ENCODE results near the gene PITHD1.
A peak's percentile ranks its signal among the peaks of the same experiment; 100 is the strongest.
"Not testable (repeated sequence)": the region's sequence is repeated elsewhere in the genome, so short reads cannot be mapped to it uniquely, and the experiment has no call there.

PITHD1 gene

DNA sequence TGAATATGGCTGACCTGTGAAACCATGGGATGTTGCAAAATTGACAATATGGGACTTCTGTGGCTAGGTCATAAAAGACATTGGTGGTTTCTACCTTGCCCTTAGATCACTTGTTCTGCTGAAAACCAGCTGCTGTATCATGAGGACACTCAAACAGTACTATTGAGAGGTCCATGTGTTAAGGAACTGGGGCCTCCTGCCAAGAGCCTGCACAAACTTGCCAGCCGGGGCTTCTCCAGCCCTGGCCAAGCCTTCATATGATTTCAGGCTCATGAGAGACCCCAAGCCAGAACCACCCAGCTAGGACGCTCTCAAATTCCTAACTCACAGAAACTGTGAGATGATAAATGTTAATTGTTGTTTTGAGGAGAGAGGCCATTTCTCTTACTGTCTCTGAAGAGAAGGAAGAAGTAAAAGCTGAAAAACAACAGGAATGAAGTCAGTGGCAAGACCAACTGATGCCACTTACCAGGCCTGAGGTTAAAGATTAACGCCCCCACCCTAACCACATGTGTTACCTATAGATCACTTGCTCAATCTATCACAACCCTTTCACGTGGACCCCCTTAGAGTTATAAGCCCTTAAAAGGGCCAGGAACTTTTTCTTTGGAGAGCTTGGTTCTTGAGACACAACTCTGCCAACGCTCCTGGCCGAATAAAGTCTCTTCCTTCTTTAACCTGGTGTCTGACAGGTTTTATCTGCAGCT lies 3.9 kb upstream of the PITHD1 start:
- DNase-seq (ENCODE audit: low spot score): no peak

DNA sequence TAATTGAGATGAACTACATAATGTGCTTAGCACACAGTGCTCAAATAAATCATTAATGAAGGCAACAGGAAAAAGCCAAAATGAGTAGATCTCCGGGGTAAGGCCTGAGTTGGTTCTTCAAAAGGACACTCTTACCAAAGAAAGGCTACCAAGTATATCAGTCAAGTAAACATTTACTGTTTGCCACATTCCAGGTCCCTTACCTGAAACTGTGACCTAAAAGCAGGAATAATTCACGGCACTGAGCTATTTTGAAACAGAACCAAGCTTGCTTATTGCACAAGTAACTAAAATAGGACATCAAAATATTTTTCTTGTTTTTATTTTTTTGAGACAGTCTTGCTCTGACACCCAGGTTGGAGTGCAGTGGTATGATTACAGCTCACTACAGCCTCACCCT lies 2.0 kb upstream of the PITHD1 start:
- no peak for DNase-seq (ENCODE audit: low spot score)

DNA sequence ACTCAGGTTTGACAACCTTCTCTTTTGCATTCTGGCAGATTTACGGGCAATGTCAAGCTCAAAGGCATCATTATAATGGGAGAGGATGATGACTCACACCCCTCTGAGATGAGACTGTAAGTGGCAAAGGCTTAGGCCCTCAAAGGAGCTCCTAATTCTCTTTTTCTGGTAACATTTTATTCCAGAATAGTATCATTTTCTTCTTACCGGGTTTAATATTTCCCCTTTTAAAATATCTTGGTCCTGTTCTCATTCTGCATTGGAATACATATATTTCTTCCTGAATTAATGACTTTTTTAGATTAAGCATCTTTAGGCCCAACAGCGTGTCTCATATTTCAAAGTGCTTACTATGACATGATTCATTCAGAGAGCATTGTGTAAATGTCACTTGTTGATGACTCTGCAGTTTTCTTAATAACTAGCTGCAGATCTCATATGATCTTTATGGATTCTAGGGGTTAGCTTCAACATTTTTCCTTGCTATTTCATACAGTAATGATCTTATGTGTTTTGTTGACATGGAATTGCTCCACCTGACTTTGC lies 1.7 kb downstream of the PITHD1 start:
- DNase-seq (ENCODE audit: low spot score): peak; percentile 65

DNA sequence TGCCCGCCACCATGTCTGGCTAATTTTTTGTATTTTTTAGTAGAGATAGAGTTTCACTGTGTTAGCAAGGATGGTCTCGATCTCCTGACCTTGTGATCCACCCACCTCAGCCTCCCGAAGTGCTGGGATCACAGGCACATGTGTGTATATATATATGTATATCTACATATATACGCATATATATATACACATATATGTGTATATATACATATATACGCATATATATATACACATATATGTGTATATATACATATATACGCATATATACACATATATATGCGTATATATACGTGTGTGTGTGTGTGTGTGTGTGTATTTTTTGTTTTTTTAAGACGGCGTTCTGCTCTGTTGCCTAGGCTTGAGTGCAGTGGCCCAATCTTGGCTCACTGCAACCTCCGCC lies 4.9 kb downstream of the PITHD1 start:
- not testable (repeated sequence) for DNase-seq (ENCODE audit: low spot score)

DNA sequence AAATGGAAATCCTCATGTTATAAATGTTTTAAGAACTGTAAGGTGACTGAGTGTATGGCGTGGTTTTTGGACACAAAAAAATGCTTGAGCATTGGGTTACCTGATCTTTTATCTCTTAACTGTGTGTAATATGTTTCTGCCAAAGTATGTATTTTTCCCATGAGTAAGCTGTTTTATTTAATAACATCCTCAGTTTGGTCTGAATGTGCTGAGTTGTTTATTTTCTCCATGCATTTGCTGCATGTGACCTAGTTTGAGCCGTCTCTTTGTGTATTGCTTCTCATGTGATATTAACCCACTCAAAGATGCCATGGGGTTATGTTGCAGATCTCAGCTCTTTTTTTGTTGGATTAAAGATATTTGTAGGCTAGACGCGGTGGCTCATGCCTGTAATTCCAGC lies 6.6 kb downstream of the PITHD1 start:
- no peak for DNase-seq (ENCODE audit: low spot score)

DNA sequence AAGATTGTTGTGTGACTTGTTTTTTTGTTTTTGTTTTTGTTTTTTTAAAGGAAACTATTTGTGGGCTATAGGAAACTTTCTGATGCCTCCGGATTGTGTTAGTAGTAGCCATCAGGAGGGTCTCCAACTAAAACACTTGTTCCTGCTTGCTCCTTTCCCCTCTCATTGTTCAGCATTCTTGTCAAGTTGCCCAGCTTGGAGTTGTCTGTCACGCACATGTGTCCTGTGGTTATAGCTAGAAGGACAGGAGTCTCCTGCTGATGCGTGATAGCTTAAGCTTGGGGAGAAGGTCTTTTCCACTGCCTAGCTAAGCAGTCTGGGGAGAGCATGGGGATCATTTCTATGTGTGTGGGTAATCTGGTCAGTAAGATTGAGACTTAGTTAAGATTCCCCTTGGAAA lies 9.5 kb downstream of the PITHD1 start:
- no peak for DNase-seq (ENCODE audit: low spot score)

DNA sequence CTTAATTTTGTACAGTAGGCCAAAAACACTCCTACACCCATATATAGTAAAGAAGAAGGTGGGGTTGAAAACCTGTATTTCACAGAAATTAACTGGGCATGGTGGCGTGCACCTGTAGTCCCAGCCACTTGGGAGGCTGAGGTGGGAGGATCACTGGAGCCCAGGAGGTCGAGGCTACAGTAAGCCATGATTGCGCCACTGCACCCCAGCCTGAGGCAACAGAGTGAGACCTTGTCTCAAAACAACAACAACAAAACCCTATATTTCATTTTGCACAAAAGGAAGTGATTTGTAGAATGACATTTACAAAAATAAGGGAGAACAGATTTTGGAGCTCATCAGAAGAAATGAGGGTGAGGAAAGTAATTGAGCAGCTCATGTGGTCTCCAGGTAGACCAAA lies 10.5 kb downstream of the PITHD1 start:
- no peak for DNase-seq (ENCODE audit: low spot score)

DNA sequence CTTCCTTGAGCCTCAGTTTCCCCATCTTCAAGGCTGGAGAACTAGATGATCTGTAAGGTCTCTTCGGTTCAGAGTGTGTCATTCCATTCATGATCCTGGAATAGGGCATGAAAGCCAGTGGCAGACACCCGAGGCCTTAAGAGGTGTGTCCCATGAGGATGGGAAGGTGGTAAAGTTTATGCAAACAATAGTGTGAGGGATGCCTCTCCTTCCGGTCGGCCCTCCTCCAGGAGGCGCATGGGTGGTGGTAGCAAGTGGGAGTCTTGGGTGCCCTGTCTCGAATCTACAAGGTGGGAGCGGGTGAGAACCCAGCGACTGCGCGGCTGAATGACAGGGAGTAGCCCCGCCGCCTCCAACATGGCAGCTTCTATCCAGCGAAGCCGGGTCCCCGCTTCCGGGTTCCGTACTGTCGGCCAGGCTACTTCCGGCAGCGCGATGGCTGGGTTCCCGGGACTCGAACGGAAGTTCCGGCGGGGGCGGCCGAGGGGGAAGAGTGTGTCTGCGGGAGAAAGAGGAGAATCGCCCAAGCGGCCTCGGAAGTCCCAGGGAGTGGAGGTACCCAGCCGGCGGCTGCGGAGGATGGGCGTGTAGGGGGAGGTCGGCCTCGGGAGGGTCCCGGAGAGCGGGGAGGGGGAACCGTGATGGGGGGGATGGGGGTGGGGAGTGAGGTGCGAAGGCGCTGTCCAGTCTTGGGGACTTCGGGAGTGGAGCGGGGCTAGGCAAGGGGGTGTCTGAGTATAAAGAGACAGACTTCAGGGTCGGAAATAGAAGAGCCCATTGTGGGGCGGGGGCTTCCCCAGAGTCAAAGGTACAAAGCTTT lies 12.7 kb downstream of the PITHD1 start, which contains the start of gene LYPLA2:
Gene LYPLA2, plus strand, starts transcription at position 450 of the 820 bp plus-strand sequence. CDS start 1,538 bp downstream, outside the sequence.
- peak; percentile 90 for DNase-seq (ENCODE audit: low spot score)

DNA sequence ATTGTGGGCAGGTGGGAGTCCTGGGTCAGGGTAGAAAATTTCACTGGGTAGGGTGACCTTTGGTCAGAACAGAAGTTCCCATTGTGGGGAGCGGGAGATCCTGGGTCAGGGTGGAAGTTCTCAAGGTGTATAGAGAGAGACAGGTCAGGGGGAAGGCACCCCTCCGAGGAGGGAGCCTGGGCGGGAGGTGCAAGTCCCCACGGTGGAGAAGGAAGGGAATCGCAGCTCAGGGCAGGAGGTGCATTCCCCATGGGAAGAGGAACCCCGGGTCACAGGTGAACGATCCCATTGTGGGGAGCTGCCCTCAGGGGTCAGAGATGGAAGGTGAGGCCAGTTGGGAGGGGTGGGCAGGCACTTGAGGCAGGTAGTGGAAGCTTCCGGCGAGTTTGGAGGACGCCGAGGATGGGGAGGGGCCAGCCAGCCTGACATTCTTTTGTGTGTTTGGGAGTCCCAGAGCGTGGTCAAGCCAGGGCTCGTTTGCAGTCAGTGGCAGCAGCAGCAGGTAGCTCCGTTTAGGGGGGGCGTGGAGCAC lies 13.4 kb downstream of the PITHD1 start:
- DNase-seq (ENCODE audit: low spot score): peak; percentile 50

DNA sequence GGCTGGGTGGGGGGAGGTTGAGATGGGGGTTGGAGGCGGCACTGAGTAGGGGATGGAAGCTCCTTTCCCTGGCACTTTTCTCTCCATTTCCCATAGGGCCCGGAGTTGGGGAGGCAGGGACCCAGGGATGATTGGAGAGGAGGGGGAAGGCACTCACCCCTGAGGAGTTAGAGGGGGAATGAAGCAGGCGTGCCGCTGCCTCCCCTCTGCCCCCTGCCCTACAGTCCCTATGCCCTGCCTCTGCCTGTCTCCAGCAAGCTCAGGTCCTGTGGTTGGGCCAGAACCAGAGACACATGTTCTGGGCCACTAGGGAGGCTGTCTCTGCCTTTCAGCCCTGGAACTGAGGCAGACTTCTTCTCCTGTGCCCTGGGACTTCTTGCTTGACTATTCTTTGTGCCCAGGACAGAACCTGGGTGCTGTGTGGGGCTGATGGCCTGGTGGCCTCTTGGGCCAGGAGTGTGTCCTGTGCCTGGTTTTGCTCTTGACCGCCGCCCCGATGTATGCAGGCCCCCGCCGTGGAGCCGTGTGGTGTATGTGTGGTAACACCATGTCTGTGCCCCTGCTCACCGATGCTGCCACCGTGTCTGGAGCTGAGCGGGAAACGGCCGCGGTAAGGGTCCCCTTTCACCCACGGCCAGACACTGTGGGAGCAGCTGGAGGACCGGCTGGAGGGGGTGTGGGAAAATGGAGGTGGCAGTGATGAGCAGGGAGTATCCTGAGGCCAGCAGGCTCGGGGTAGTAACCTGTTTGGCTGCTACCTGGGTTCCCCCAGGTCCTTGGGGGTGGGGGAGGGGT lies 14.1 kb downstream of the PITHD1 start:
- no peak for DNase-seq (ENCODE audit: low spot score)

DNA sequence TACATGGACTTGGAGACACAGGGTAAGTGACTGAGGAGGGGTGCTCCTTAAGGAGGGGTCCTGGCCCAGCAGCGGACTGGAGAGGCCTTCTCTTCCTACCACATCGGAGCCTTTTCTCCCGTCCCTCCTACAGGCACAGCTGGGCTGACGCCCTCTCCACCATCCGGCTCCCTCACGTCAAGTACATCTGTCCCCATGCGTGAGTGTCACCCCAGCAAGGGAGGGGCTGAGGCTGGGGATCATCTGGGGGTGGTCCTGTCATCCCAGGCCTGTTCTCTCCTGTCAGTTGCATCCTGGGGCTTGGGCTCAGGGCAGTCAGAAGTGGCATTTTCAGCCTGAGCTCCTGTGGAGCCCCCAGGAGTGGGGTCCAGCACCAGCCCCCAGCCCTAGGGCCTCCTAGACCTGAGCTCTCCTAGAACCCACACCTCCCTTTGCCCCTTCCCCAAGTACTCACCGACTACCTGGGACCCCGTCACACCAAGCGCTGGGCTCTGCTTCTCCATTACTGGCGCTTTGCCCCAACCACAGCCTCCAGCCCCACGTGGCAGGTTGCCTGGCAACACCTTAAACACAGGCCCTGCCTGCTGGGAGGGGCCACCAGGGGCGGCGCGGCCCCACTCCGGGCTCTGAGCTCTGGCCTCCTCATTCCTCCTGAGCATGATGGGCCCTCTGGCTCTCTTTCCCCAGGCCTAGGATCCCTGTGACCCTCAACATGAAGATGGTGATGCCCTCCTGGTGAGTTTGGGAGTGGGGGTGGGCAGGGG lies 15.0 kb downstream of the PITHD1 start:
- DNase-seq (ENCODE audit: low spot score): peak; percentile 59

DNA sequence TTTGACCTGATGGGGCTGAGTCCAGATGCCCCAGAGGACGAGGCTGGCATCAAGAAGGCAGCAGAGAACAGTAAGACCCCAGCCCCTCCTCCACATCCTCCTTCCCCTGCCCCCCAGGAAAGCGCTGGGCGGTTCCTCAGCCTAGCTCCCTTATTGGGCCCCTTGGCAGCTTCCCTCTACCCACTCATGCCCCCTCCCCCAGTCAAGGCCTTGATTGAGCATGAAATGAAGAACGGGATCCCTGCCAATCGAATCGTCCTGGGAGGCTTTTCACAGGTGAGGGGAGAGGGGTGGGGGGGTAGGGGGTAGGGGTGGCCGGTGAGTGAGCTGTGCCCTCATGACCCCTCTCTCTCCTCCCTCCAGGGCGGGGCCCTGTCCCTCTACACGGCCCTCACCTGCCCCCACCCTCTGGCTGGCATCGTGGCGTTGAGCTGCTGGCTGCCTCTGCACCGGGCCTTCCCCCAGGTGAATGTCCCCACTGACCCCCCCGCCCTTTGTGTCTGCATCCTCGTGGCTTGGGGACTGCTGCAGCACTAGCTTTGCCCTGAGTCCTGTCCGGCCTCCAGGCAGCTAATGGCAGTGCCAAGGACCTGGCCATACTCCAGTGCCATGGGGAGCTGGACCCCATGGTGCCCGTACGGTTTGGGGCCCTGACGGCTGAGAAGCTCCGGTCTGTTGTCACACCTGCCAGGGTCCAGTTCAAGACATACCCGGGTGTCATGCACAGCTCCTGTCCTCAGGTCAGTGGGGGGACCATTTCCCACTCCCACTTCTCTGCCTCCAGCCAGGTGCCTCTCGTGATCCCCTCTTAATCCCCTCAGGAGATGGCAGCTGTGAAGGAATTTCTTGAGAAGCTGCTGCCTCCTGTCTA lies 15.9 kb downstream of the PITHD1 start:
- DNase-seq (ENCODE audit: low spot score): no peak

DNA sequence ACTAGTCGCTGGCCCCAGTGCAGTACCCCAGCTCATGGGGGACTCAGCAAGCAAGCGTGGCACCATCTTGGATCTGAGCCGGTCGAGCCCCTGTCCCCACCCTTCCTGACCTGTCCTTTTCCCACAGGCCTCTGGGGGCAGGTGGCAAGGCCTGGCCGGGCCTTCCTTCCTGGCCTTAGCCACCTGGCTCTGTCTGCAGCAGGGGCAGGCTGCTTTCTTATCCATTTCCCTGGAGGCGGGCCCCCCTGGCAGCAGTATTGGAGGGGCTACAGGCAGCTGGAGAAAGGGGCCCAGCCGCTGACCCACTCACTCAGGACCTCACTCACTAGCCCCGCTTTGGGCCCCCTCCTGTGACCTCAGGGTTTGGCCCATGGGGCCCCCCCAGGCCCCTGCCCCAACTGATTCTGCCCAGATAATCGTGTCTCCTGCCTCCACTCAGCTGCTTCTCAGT lies 16.5 kb downstream of the PITHD1 start:
- not testable (repeated sequence) for DNase-seq (ENCODE audit: low spot score)

DNA sequence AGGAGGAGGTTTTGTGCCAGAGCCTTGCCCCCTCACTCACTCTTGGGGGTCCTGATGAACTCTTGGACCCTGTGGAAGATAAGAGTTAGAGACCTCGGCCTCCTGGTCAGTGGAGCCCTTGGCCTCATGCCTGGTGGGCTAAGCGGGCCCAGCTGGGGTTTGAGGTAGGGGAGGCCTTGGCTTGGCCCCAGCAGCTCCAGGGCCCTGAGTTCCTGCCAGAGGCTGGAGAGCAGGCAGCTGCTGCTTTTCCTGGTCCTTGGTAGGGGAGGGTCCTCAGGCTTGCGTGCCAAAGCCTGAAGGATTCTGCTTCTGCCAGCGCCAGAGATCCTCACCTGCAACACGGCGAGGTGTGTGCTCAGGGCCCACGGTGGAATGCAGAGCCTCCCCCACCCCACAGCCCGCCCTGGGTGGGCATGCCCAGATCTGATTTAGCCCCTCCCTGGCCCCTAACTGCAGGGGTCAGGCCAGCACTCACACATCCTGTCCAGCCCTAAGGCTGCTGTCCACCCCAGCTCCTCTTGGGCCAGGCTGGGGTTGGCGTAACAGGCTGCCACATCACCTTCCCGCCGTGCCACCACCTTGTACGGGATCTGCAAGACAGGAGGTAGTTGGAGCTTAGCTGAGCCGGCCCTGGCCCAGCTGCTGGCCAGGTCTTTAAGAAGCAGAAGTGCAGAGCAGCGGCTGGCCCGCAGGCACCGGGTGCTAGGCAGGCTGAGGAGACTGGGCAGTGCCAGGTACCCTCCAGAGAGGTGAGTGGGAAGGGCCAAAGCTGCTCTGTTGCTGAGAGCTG lies 17.7 kb downstream of the PITHD1 start:
- no peak for DNase-seq (ENCODE audit: low spot score)

DNA sequence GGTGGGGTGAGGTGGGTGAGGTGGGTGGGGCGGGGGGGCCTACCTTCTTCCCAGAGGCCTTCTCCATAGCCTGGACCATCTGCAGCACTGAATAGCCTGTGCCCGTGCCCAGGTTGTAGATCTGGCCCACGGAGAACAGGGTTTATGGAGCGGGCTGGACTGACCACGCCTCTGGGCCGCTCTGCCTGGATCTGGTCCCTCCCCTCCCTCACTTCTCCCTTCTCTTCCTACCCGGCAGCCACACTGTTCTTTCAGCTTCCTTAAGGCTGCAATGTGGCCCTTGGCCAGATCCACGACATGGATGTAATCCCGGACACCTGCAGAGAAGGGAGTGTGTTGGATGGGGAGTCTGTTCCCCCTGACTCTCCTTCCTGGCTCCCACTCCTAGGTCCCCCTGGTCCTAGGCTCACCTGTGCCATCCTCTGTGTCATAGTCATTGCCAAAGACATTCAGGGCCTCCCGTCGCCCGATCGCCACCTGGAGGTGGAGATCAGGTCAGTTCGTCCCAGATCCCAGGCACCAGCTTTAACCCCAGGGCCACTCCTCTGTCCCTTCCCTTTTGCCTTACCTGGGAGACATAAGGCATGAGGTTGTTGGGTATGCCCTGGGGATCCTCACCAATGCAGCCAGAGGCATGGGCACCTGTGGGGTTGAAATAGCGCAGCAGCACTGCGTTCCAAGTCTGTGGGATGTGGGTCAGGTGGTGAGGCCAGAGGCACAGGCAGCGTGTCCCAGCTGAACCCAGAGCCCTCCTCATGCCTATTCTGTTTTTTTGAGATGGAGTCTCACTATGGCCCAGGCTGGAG lies 18.5 kb downstream of the PITHD1 start:
- no peak for DNase-seq (ENCODE audit: low spot score)

DNA sequence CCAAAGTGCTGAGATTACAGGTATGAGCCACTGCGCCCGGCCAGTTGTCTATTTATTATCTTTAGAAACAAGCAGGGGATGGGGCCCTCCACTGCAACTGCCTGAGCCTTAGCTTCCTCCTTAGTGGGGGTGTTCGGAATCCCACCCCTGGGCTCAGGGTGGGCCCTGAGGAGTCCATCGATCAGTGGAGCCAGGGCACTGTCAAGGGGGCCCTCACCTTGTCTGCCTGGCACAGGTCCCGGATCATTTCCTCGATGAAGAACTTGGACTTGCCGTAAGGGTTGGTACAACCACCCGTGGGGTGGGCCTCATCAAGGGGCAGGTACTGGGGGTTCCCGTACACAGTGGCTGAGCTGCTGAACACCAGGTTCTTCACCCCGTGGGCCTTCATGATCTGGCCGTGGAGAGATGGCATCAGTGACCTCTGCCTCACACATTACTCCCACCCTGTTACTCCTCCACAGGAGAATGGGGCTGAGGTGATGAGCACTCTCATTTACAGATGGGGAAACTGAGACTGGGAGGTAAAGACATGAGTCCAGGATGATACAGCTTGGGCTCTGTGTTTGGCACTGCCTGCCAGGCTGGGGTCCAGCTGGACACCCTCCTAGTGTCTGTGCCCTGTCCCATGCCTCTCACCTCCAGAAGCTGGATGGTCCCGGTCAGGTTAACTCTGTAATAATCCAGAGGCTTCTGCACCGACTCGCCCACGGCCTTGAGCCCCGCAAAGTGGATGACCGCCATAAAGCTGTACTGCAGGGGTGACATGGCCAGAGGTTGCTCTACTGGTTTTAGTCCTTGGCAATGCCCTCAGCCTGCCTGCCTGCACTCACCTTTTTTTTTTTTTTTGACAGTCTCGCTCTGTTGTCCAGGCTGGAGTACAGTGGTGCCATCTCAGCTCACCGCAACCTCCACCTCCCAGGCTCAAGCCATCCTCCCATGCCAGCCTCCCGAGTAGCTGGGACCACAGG lies 19.5 kb downstream of the PITHD1 start:
- DNase-seq (ENCODE audit: low spot score): no peak

DNA sequence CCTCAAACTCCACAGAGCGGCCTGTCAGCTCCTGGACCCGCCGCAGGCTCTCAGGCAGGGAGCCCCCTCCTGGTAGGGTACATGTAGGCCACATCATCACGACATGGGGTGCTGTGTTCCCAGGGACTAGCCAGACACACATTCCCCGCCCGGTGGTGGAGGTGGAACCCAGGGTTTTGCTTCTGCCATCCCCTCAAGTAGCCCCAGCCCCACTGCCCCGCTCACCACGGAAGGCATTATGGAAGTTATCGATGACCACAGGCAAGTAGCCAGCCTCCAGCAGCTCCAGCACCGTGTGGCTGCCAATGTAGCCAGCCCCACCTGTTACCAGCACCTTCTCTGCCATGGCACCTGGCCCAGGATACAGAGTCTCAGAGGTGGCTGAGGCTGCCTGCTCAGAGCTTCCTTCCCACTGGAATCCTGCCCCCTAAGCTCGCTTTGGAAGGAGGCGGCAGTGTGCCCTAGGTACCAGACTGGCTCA lies 20.5 kb downstream of the PITHD1 start:
- DNase-seq (ENCODE audit: low spot score): no peak

Data from AG08396 (cell line).